Stomach (tissue), 4 donors: ENCODE measurements around the gene ALKBH2.

ENCODE experiments used
- CTCF ChIP-seq, 7 experiments: fragments of 450-650 bp in 4 of 7; fragments of 200-600 bp in 3 of 7; sonication (generic) in 3 of 7; IDR thresholded peaks; one replicate each; pipeline ENCODE4 v1.5.1; 2016 to 2019; ENCODE audit warnings: antibody characterized with exemption in 7 of 7, control low read depth in 2 of 7, mild to moderate bottlenecking in 1 of 7
- EP300 ChIP-seq: sonication (generic); formaldehyde crosslinking; IDR thresholded peaks from one replicate; pipeline ENCODE4 v1.6.1; 2017; ENCODE audit warnings: antibody characterized with exemption
- POLR2A ChIP-seq, 4 donors: fragments of 450-650 bp; IDR thresholded peaks; one replicate each; pipeline ENCODE4 v1.6.1; 2016; ENCODE audit warnings: antibody characterized with exemption in 4 of 4, control low read depth in 2 of 4, mild to moderate bottlenecking in 1 of 4, moderate library complexity in 1 of 4
- POLR2AphosphoS5 ChIP-seq, 3 donors: sonication (generic); formaldehyde crosslinking; IDR thresholded peaks; one replicate each; pipeline ENCODE4 v1.6.1; 2016; ENCODE audit warnings: antibody characterized with exemption in 3 of 3

DNA sequence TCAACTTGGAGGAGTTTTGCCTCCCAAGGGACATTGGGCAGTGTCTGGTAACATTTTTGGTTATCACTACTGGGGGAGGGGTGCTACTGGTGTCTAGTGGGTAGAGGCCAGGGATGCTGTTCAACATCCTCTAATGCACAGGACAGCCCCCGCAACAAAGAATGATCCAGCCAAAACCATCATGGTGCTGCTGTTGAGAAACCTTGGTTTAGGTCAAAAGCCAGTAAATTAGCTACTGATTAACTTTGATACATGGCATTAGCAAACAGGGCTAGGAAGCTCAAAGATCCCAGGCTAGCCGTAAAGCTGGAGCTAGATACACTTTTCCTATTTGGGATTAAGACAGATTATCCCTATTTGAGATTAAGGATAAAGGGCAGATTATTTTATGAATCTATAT lies 8.8 kb downstream of the ALKBH2 start:
- TF ChIP-seq CTCF (IDR thresholded peaks at IDR 0.05) (no peak), POLR2A (IDR thresholded peaks at IDR 0.05) (no peak), POLR2AphosphoS5 (IDR thresholded peaks at IDR 0.05) (no peak), EP300 (no peak)
